ENCODE results near the gene UPK3A.

GRCh38 chr22:45302751-45303150 lies 18.0 kb downstream of the UPK3A start:
- TF ChIP-seq CTCF (IDR thresholded peaks at IDR 0.05; ENCODE audit: borderline replicate concordance, extremely low read depth, low read length, poor library complexity, severe bottlenecking) (no peak), EZH2 (IDR thresholded peaks at IDR 0.05; ENCODE audit: borderline replicate concordance, low read depth, low read length, severe bottlenecking) (no peak)

All from DND-41 (cell line).